Endometrium (tissue), 2 donors: ENCODE measurements around the gene NUP93.

Experiments
- FAIRE-seq: peaks from 2 replicates; lab custom pipeline; 2012; peaks lifted over from hg19 to GRCh38; lab: Jason Lieb, UNC
- donor health status: control.
- donor health status: control.

Gene NUP93

DNA sequence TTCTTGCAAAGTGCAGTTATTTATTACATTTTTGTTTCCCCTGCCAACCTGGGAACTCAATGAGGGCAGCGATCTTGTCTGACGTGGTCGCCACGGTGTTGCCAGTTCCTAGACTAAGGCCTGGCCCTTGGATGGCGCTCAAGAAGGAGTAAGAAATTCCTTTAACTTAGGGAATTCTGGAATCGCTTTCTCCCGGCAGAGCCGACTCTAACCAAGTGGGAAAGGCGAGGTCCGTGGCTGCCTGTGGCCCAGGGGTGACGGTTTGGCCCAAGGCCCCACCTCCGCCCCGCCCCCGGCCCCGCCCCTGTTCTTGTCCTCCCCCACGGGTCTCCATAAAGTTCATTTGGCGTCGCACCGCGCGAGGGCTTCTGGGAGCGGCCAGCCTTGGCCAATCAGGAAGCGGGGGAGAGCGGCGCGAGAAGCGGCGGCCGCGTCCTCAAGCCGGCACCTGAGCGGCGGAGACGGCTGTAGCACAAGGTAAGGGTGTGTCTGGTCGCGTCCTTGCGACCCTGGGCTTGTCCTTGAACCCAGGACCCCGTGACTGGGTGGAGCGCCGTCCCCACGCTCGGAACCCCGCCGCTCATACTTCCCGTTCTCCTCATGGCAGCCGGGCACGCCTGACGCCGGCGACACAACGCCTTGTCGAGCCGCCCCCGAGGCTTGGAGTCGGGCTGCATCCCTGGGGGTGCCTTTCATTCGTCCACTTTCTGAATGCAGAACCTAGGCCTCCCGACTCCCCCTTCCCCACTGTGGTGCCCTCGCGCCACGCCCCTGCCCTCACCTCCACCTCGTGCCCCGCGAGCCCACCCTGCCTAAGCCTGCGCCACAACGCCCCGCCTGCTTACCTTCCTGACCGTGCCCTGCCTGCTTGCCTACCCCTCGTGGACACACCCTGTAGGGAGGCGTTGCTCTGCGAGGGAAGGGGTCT lies at the start of gene NUP93:
TSS of gene NUP93 (plus strand) at position 395 of the 928 bp plus-strand sequence. CDS start 18,119 bp downstream, outside the sequence.
- no peak for FAIRE-seq

DNA sequence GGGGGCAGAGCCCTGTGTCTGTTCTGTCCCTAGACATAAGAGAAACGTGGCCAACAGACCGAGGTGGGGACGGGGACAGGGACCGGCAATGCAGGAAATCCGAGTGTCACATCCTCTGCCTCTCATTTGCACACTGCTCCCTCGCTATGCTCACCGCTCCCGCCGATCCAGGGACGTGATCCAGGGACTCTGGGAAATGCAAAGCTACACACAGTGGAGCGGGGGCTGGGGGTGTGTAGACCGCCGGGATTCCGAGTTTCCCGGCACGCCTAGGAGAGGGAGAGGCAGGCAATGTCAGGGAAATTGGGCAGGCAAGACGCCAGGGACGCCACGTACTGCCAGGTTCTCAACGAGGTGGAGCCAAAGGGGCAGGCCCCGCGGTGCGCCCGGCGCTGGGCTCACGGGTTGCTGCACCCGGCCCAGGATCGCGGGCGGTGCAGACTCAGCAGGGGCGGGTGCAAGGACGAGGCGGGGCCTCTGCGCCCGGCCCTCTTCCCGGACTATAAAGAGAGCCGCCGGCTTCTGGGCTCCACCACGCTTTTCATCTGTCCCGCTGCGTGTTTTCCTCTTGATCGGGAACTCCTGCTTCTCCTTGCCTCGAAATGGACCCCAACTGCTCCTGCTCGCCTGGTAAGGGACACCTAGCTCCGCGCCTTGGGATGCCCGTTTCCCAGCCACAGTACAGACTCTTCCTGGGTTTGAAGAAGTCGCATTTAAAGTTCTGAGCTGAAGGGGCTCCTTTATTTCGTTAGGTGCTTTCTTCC lies 47.8 kb upstream of the NUP93 start, which contains the start of gene MT1X:
TSS of gene MT1X (plus strand) at position 532 of the 764 bp plus-strand sequence. CDS start at position 603, 71 bp downstream.
- no peak for FAIRE-seq

DNA sequence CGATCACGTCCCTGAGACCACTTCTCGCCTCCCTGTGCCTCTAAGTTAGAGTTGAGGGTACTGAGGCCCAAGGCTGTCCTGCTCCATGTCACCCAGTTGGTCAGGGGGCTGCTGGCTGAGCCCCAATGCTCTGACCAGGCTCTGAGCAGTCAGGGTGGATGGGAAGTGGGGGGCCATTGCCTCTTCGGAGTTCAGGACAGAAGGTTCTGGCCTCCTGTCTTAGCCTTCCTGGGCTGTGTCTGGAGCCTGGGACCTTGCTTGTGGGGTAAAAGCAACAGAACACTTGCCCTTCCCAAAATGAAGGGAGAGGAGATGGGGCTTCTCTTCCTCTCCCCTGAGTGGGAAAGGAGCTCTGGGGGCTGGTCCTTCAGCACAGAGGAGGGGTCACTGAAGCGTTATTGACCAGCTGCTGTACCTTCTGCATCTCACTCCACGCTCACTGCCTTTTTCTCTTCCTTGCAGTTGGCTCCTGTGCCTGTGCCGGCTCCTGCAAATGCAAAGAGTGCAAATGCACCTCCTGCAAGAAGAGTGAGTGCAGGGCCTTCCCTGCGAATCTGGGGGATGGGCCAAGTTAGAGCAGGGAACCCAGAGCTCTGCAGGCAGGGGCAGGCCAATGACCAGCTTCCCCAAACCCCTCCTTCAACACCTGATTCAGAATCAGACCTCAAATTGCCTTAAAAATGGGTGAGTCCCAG lies 47.1 kb upstream of the NUP93 start:
- no peak for FAIRE-seq

DNA sequence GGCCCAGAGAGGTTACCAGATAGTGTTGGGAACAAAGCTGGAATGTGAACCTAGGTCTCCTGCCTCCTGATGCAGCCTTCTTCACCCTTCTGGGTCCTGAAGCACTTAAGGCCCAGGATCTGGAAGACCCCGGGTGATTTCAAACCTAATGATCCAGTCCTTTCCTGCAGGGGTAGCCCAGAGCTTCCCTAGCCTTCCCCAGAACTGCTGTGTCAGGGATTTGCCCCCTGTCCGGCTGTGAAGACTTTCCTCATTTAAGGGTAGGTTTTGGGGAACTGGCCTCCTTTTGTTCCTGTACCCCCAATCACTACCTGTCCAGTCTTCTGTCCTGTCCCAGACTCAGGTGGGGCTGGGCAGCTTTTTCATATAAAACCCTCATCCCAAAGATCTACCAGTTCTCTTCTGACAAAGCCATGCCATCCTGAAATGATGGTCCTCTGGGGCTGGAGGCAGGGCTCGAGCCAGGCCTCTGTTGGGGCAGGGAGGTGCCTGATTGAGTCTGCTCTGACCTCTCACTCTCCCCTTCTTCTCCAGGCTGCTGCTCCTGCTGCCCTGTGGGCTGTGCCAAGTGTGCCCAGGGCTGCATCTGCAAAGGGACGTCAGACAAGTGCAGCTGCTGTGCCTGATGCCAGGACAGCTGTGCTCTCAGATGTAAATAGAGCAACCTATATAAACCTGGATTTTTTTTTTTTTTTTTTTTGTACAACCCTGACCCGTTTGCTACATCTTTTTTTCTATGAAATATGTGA lies 46.3 kb upstream of the NUP93 start:
- no peak for FAIRE-seq

DNA sequence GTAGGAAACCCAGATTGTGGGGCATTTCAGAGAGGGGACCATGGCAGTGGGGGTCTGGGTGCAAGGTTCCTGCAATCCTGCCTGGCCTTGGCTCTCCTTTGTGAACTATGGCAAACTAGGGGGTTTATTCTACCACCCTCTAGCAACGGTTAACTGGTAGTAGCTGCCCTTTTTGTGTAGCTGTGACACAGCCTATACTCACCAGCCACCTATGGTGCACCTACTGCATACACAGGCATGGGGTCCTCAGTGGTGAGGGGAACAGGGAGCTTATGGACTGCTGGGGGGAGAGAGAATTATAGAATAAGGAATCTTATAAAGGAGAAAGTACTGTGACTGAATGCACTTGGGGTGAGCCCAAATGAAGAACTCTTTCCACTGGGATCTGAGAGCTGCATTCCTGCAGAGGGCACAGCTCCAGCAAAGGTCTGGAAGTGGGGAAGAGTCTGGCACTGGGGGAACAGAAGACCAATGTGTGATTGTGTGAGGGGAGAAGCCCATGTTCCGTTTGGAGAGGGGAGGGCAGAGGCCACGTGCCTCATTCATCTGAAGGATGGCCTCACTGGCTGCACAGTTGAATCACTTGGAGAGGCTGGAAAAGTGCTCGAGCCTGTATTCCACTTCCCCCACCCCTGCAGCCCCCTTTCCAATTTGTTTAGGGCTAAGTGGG lies 45.5 kb upstream of the NUP93 start:
- no peak for FAIRE-seq

DNA sequence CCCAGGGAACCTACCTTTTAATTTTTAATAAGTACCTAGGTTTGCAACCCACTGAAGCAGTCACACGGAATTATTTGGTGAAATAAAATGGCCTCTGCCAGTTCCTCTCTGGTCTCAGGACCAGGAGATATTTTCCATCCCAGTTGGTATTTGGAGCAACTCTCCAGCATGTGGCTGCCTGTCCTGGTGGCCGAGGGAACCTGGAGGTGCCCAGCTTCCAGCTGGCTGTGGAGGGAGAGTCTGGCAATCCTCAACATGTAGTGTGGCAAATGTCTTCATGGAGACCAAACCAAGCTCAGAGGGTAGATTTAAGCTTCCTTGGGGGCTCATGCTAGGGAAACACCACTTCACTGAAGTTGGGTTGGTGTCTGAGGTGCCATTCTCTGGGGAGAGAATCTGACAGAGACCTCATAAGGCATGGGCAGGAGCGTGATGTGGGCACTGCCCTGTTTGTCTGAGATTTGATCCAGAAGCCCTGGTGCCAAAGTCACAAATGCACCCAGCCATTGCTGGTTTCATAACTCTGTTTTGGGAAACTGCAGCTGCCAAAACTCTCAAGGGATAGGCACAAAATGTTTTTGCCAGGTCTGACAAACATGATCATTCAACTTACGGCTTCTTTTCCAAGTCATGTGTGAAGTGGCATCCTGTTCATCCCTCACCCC lies 44.9 kb upstream of the NUP93 start:
- FAIRE-seq, result no peak

DNA sequence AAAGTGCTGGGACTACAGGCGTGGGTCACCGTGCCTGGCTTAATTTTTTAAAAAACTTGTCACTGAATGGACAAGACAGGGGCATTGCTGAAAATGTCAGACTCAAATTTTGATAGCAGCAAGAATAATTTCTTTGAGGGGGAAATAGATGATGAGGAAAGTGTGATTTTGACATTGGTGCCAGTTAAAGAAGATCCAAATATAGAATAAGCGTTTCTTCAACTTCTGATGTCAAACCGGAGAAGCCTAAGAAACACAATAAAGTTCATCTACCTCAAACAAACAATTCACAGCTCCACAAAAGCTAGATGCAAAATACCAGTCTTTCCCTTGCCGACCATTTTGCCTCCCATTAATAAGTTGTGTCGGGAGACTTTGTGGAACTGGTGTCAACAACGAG lies 43.2 kb upstream of the NUP93 start:
- FAIRE-seq, result no peak

DNA sequence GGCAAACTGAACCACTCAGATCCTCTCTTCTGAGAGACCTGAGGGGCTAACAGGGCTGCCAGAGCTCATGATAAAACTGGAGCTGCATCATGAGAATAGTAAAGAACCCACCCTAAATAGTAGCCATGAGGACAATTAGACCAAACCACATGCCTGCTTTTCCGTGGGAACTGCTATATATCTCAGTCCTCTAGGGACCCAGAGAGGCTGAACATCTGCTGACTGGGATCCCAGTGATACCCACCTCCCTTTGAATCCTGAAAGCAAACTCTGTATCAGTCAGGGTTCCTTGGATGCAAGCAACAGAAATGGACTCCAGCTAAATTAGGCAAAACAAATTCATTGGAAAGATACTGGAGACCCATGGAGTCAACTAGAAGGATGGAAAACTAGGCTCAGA lies 41.2 kb upstream of the NUP93 start:
- FAIRE-seq, result no peak

DNA sequence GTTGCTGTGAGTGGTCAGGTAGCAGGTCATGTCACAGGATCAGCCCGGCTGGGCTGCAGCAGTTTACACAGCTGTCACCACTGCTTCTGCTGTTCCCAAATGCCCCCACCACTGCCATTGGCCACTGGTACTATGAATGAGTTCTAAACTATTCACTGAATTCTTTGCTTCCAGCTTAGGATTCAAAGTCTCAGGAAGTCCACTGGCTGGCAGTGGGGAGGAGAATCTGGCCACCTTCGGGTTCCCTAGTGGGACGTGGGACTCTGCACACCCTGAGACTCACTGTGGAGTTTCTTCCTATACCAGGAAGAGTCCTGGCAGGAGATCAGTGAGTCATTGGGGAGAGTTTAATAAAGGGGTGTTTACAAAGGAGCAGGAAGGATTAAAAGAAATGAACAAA lies 40.8 kb upstream of the NUP93 start:
- no peak for FAIRE-seq

DNA sequence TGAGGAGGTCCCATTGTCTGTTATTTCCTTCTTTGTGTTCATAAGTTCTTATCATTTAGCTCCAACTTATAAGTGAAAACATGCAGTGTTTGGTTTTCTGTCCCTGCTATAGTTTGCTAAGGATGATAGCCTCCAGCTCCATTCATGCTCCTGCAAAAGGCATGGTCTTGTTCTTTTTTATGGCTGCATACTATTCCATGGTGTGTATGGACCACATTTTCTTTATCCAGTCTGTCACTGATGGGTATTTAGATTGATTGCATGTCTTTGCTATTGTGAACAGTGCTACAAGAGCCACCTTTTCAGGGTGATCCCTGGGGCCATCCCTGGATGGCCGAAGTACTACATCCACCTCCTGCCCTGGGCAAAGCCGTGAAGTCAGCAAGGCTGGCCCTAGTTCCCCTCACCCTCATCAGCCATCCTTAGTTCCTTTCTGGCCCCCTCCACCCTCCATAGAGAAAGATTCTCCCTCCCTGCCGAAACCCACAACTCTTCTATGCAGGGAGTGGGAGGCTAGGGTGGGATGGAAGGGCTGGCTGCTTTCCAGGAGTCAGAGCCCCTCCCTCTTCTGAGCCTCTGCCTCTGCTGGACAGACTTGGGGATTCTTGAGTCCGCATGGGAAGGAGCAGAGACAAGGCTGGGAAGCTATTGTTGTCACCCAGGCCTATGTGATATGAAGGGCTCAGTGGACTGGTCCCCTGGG lies 39.4 kb upstream of the NUP93 start:
- FAIRE-seq, result no peak

DNA sequence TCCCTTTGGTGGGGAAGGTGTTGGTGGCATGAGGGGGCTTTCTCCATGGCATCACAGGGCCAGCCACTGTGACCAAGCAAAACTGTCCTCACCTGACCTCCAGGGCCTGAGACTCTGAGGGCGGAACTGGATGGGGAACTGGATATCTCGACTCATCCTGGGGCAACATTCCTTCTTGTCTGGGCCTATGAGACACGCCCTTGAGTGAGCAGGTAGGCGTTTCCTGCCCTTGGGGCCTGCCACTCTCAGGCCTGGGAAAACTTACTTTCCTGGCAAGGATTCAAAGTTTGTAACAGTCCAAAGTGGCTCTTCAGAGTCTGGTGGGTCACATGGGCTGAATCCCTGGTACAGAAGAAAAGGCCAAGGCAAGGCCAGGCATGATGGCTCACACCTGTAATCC lies 38.0 kb upstream of the NUP93 start:
- FAIRE-seq, result no peak

DNA sequence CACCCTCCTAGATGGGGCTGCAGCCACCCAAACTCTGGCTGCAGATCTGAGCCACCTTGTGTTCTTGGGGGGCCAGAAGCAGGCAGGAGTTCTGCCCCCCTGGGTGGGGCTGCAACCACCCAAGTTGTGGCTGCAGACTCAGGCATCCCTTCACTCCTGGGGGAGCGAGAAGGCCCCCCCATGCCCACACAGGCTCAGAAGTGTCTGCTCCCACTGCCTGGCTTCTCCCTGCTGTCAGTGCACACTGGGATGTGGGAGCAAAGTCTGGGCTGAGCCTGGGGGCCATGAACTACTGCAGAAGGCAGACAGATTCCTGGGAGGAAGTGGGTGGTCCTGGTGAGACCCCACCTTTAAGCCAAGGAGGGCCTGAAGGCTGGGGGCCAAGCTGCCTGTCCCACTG lies 34.7 kb upstream of the NUP93 start:
- FAIRE-seq, result no peak

DNA sequence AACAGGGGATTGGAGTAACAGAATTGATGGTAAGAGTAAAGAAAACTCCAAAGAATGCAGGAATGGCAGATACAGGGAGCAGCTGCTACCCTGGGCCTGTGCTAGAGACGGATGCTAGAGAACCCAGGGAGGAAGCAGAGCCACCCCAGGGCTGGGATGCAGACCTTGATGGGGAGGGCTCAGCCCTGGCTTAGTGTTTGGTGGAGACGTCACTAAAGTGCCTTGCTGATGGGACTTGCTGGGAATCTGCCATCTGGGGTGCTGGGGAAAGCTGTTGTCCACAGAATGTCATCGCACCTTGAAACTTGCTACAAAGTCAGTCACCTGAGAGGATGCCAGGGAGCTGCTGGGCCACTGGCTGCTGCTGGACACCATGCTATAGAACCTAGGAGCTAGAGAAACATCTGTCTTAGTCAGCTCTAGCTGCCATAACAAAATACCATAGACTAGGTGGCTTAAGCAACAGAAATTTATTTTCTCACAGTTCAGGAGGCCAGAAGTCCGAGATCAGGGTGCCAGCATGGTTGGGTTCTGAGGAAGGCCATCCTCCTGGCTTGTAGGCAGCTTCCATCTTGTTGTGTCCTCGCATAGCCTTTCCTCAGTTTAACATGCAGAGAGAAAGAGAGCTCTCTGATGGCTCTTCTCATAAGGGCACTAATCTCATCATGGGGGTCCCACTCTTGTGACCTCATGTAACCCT lies 32.3 kb upstream of the NUP93 start:
- no peak for FAIRE-seq

DNA sequence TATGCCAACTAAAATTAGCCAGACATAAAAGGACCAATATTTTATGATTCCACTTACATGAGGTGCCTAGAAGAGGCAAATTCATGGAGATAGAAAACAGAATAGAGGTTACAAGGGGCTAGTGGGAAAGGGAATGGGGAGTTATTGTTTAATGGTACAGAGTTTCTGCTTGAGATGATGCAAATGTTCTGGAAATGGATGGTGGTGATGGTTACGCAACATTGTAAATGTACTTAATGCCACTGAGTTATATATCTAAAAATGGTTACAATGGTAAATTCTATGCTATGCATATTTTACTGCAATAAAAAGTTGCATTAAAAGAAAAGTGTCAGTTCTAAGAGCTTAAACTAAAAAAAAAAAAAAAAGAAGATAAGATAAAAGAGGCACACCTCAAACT lies 29.7 kb upstream of the NUP93 start:
- no peak for FAIRE-seq

DNA sequence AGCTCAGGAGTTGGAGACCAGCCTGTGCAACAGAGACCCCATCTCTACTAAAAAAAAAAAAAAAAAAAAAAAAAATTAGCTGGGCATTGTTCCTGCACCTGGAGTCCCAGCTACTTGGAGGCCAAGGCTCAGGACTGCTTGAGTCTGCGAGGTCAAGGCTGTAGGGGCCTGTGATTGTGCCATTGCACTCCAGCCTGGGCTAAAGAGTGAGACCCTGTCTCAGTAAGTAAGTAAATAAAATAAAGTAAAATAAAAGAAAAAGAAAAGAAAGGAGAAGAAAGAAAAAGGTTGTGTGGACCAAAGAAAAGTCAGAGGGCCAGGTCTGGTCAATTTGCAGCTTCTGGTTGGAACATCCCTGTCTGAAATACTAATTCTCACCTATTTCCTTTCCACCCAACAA lies 29.3 kb upstream of the NUP93 start:
- no peak for FAIRE-seq

DNA sequence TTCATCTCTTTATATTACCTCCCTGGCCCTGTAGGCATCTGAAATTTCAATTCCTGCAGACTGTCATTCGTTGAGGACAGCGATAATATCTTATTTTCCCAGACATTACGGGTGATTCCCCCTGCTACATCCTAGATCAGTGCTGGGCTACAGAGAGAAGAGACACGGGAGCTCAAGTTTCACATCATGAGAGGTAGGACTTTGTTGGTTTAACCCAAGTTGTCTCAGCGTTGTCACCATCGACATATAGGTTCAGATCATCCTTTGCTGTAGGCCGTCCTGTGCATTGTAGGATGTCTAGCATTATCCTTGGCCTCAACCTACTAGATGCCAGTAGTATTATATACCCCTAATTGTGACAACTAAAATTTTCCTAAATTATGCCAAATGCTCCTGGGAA lies 28.4 kb upstream of the NUP93 start:
- no peak for FAIRE-seq

DNA sequence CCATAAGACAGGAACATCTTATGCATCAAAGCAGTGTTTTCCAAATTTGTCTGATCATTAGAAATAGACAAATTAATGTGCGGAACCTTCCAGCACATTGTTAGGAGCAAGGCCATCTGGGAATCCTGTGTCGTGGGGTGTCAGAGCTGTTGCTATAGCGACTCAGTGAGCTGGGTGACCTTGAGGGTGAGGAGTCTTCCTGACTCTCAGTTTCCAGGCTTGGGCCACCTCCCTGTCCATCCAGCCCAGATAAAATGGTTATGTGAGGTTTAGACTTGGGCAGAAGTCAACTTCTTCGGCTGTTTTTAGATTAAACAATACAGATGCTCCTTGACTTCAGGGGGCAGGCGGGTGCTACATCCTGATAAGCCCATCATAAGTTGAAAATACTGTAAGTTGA lies 27.1 kb upstream of the NUP93 start:
- no peak for FAIRE-seq

DNA sequence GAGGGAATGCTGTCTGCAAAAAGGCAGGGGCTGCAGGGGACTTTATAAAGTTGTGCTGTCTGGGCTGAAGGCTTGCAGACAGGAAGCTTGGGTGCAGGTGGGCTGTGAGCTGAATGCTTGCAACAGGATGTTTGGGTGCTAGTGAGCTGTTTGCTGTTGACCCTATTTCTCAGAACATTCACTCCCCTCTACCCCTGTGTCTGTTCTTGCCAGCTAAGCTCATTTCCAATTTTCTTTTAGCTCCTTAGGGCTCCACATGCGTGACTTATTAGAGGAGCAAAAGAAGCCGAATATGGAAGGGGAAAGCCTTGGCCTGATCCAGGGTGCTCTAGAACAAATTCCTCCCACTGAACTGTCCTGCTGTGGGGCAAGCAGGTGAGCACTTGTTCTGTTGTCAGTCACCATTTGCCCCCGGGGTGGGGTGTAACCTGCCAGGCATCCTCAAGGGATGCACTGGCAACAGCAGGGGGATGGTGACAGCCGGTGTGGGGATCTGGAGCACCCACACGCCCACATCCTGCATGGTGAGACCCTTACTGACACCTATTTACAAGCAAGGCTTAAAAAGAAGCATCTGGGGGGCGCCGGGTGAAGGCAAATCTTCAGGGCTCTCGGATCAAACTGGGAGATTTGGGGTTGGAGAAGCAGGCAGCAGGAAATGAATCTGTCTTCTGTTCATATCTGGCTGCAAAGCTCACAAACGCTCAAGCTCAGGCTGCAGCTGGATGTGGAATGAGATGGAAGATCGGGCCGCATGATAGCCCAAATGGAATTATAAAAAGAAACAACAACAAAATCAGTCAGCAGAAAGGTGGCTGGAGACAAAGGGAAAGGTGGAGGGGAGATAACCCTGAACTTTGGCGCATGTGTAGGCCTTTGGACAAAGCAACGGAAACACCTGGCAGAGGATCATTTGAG lies 21.1 kb upstream of the NUP93 start:
- no peak for FAIRE-seq
